ENCODE measurements around the gene HBEGF. TPM values are rescaled to one million over a fixed set of nuclear protein-coding genes. Genes with fewer than 3 reads are reported as not detected.

The HBEGF gene
- total RNA-seq, 1 donor from 2014 or later, result 257 TPM

- H3K4me1 Mint-ChIP-seq (ENCODE audit: low read depth, unreplicated experiment), result no peaks in the 10 kb centered on the region
- Histone ChIP-seq H3K27ac (ENCODE audit: low read depth, low read length) (no peak overlapping the region), H3K9me3 (ENCODE audit: insufficient read depth, low read depth, low read length) (no peaks in the 10 kb centered on the region), H2AFZ (ENCODE audit: low read depth, low read length) (no peak overlapping the region), H3K4me1 (ENCODE audit: insufficient read depth, low read length) (no peaks in the 10 kb centered on the region), H3K36me3 (ENCODE audit: insufficient read depth, low read length) (no peaks in the 10 kb centered on the region), H3K27me3 (ENCODE audit: insufficient read depth, low read length) (no peaks in the 10 kb centered on the region), H3K4me3 (ENCODE audit: insufficient read depth, low read depth, low read length) (no peak overlapping the region), H3K4me2 (ENCODE audit: low read length) (no peak overlapping the region), H3K79me2 (ENCODE audit: insufficient read depth, low read length) (no peaks in the 10 kb centered on the region), H4K20me1 (ENCODE audit: insufficient read depth, low read length) (no peaks in the 10 kb centered on the region), H3K9ac (ENCODE audit: low read length) (no peak overlapping the region)
- no peak overlapping the region for H3K4me3 Mint-ChIP-seq (ENCODE audit: unreplicated experiment)
- no peaks in the 10 kb centered on the region for H3K9me3 Mint-ChIP-seq (ENCODE audit: unreplicated experiment)
- TF ChIP-seq CTCF (IDR thresholded peaks at IDR 0.05; ENCODE audit: insufficient read depth, low read depth, low read length) (no peak), EZH2 (IDR thresholded peaks at IDR 0.05; ENCODE audit: insufficient read depth, low read length) (no peak)
- DNase-seq (ENCODE audit: low read depth) (no peak), FAIRE-seq (no peak)
- H3K27me3 Mint-ChIP-seq (ENCODE audit: low read depth, unreplicated experiment), result no peaks in the 10 kb centered on the region
- H3K36me3 Mint-ChIP-seq (ENCODE audit: low read depth, unreplicated experiment), result no peaks in the 10 kb centered on the region
- H3K27ac Mint-ChIP-seq (ENCODE audit: unreplicated experiment), result no peak overlapping the region
Measured at GRCh38 chr5:140381351-140381750, 34.9 kb upstream of the HBEGF start.

GRCh38 chr5:140372971-140373487, 26.6 kb upstream of the HBEGF start:
- H3K27me3 ChIP-seq (ENCODE audit: insufficient read depth, low read length), result no peaks in the 10 kb centered on the region
- H3K36me3 ChIP-seq (ENCODE audit: insufficient read depth, low read length), result no peaks in the 10 kb centered on the region
- TF ChIP-seq EZH2 (IDR thresholded peaks at IDR 0.05; ENCODE audit: insufficient read depth, low read length) (no peak), CTCF (IDR thresholded peaks at IDR 0.05; ENCODE audit: insufficient read depth, low read depth, low read length) (peak; percentile 72)
- peak overlapping the region; percentile 59 for H2AFZ ChIP-seq (ENCODE audit: low read depth, low read length)
- peak; percentile 56 for FAIRE-seq
- H3K27ac Mint-ChIP-seq (ENCODE audit: unreplicated experiment), result no peak overlapping the region
- peaks cover 1% of the 10 kb centered on the region for H3K36me3 Mint-ChIP-seq (ENCODE audit: low read depth, unreplicated experiment)
- no peaks in the 10 kb centered on the region for H3K27me3 Mint-ChIP-seq (ENCODE audit: low read depth, unreplicated experiment)
- H3K9me3 Mint-ChIP-seq (ENCODE audit: unreplicated experiment), result no peaks in the 10 kb centered on the region
- H3K4me1 ChIP-seq (ENCODE audit: insufficient read depth, low read length), result no peaks in the 10 kb centered on the region
- no peak overlapping the region for H3K4me2 ChIP-seq (ENCODE audit: low read length)
- peak; percentile 53 for DNase-seq (ENCODE audit: low read depth)
- no peak overlapping the region for H3K27ac ChIP-seq (ENCODE audit: low read depth, low read length)
- no peaks in the 10 kb centered on the region for H3K79me2 ChIP-seq (ENCODE audit: insufficient read depth, low read length)
- no peak overlapping the region for H3K4me3 Mint-ChIP-seq (ENCODE audit: unreplicated experiment)
- H3K9ac ChIP-seq (ENCODE audit: low read length), result no peak overlapping the region
- no peak overlapping the region for H3K4me3 ChIP-seq (ENCODE audit: insufficient read depth, low read depth, low read length)
- no peaks in the 10 kb centered on the region for H3K9me3 ChIP-seq (ENCODE audit: insufficient read depth, low read depth, low read length)
- H3K4me1 Mint-ChIP-seq (ENCODE audit: low read depth, unreplicated experiment), result no peaks in the 10 kb centered on the region
- no peaks in the 10 kb centered on the region for H4K20me1 ChIP-seq (ENCODE audit: insufficient read depth, low read length)

- no peaks in the 10 kb centered on the region for H3K4me1 Mint-ChIP-seq (ENCODE audit: low read depth, unreplicated experiment)
Measured at GRCh38 chr5:140371356-140372151, 25.2 kb upstream of the HBEGF start.

More at GRCh38 chr5:140371356-140372151, 25.2 kb upstream of the HBEGF start:
- no peaks in the 10 kb centered on the region for H3K9me3 ChIP-seq (ENCODE audit: insufficient read depth, low read depth, low read length)
- H2AFZ ChIP-seq (ENCODE audit: low read depth, low read length), result no peak overlapping the region
- no peak overlapping the region for H3K27ac Mint-ChIP-seq (ENCODE audit: unreplicated experiment)
- no peak overlapping the region for H3K4me3 ChIP-seq (ENCODE audit: insufficient read depth, low read depth, low read length)
- no peaks in the 10 kb centered on the region for H3K36me3 ChIP-seq (ENCODE audit: insufficient read depth, low read length)
- no peaks in the 10 kb centered on the region for H4K20me1 ChIP-seq (ENCODE audit: insufficient read depth, low read length)
- FAIRE-seq, result no peak
- no peak for DNase-seq (ENCODE audit: low read depth)
- no peaks in the 10 kb centered on the region for H3K27me3 ChIP-seq (ENCODE audit: insufficient read depth, low read length)
- H3K27me3 Mint-ChIP-seq (ENCODE audit: low read depth, unreplicated experiment), result peaks cover under 1% of the 10 kb centered on the region
- H3K9me3 Mint-ChIP-seq (ENCODE audit: unreplicated experiment), result no peaks in the 10 kb centered on the region
- H3K4me1 ChIP-seq (ENCODE audit: insufficient read depth, low read length), result no peaks in the 10 kb centered on the region
- H3K9ac ChIP-seq (ENCODE audit: low read length), result no peak overlapping the region
- H3K79me2 ChIP-seq (ENCODE audit: insufficient read depth, low read length), result no peaks in the 10 kb centered on the region
- peaks cover 1% of the 10 kb centered on the region for H3K36me3 Mint-ChIP-seq (ENCODE audit: low read depth, unreplicated experiment)
- H3K4me3 Mint-ChIP-seq (ENCODE audit: unreplicated experiment), result no peak overlapping the region
- H3K27ac ChIP-seq (ENCODE audit: low read depth, low read length), result no peak overlapping the region
- no peak overlapping the region for H3K4me2 ChIP-seq (ENCODE audit: low read length)
- no peak for TF ChIP-seq CTCF (IDR thresholded peaks at IDR 0.05; ENCODE audit: insufficient read depth, low read depth, low read length)
- TF ChIP-seq EZH2 (IDR thresholded peaks at IDR 0.05; ENCODE audit: insufficient read depth, low read length), result no peak

All from astrocyte (in vitro differentiated cells and primary cell).